Smooth muscle cell (in vitro differentiated cells): ENCODE data around the gene SVEP1. TPM values are rescaled to one million over a fixed set of nuclear protein-coding genes. Genes with fewer than 3 reads are reported as not detected.
A peak's percentile ranks its signal among the peaks of the same experiment; 100 is the strongest.

Source experiments
- DNase-seq: peaks from one replicate; lab custom pipeline; 2025; ENCODE audit not compliant: unreplicated experiment; lab: John Stamatoyannopoulos, UW
- H2AFZ ChIP-seq: fragments of 200-600 bp; sonication (generic); 2 replicates; pipeline ENCODE4 v1.6.0; 2016; ENCODE audit warnings: antibody characterized with exemption, low read depth, mild to moderate bottlenecking
- H3F3A ChIP-seq: fragments of 200-600 bp; sonication (generic); 2 replicates; pipeline ENCODE4 v1.6.0; 2017; ENCODE audit warnings: antibody characterized with exemption, low read depth
- H3K27ac ChIP-seq: fragments of 200-600 bp; sonication (generic); 2 replicates; pipeline ENCODE4 v1.5.1; 2016; ENCODE audit warnings: low read depth, mild to moderate bottlenecking
- H3K27me3 ChIP-seq: fragments of 200-600 bp; sonication (generic); 2 replicates; pipeline ENCODE4 v1.6.1; 2016; ENCODE audit warnings: low read depth, mild to moderate bottlenecking
- H3K36me3 ChIP-seq: fragments of 200-600 bp; sonication (generic); 2 replicates; pipeline ENCODE4 v1.5.1; 2016; ENCODE audit warnings: low read depth
- H3K4me1 ChIP-seq: fragments of 200-600 bp; sonication (generic); 2 replicates; pipeline ENCODE4 v1.5.1; 2016; ENCODE audit warnings: low read depth
- H3K4me2 ChIP-seq: fragments of 200-600 bp; sonication (generic); 2 replicates; pipeline ENCODE4 v1.6.0; 2016; ENCODE audit warnings: mild to moderate bottlenecking
- H3K4me3 ChIP-seq: fragments of 200-600 bp; sonication (generic); 2 replicates; pipeline ENCODE4 v1.5.1; 2016; ENCODE audit warnings: mild to moderate bottlenecking
- H3K79me2 ChIP-seq: fragments of 200-600 bp; sonication (generic); 2 replicates; pipeline ENCODE4 v1.6.0; 2016; ENCODE audit warnings: low read depth, mild to moderate bottlenecking
- H3K9ac ChIP-seq: fragments of 200-600 bp; sonication (generic); 2 replicates; pipeline ENCODE4 v1.6.0; 2016; ENCODE audit warnings: low read depth
- H3K9me3 ChIP-seq: fragments of 200-600 bp; sonication (generic); replicated peaks from 2 replicates; pipeline ENCODE4 v1.5.1; 2016; ENCODE audit warnings: low read depth
- H4K20me1 ChIP-seq: fragments of 200-600 bp; sonication (generic); 2 replicates; pipeline ENCODE4 v1.6.0; 2016; ENCODE audit warnings: low read depth
- whole genome bisulfite sequencing: methylation state at CpG from one replicate; pipeline ENCODE4 v1.1.7; 2016; ENCODE audit warnings: low lambda C conversion rate; 5-methylcytosine and 5-hydroxymethylcytosine counted together
- polyA plus RNA-seq: library from polyadenylated mRNA; unstranded; fragments of >200 nt; fragmentation: Nextera tagmentation; extraction: Ambion mirVana; gene quantifications from 2 replicates; pipeline ENCODE4 v1.2.1, GENCODE V29; 2016
- total RNA-seq: library from RNA; depleted of rRNA; stranded (reverse); fragments of >200 nt; gene quantifications from 2 replicates; pipeline ENCODE4 v1.2.3, GENCODE V29; 2014
- TF ChIP-seq, protein P1 (sequence below): fragments of 200-600 bp; sonication (generic); IDR thresholded peaks from 2 replicates; pipeline ENCODE4 v1.5.1; 2017; ENCODE audit warnings: borderline replicate concordance, mild to moderate bottlenecking, antibody characterized with exemption; ENCODE audit not compliant: insufficient read depth, poor library complexity, severe bottlenecking

SVEP1 gene
- total and polyA plus RNA-seq, 2 experiments from 2014 or later: 6.4 to 14.8 TPM

DNA sequence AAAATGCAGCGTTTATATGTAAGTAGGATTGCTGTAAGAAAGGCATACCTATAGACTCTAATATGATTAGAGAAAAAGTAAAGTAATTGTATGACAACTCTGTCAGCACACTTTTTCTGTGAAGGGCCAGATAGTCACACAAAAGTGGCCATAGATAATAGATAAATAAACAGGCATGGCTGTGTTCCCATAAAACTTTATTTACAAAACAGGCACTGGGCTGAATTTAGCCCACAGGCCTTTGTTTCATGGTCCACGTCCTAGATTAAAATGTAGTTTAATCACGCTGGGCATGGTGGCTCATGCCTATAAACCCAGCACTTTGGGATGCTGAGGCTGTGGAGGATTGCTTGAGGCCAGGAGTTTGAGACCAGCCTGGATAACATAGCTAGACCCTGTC lies 233.2 kb downstream of the SVEP1 start:
- no peak for DNase-seq
- Histone ChIP-seq H3K36me3 (no peaks in the 10 kb centered on the region), H2AFZ (no peak overlapping the region), H3F3A (no peaks in the 10 kb centered on the region), H3K4me1 (no peaks in the 10 kb centered on the region), H4K20me1 (no peaks in the 10 kb centered on the region), H3K9me3 (no peaks in the 10 kb centered on the region), H3K27ac (no peak overlapping the region), H3K79me2 (no peaks in the 10 kb centered on the region), H3K27me3 (no peaks in the 10 kb centered on the region), H3K9ac (no peak overlapping the region), H3K4me3 (no peak overlapping the region), H3K4me2 (no peak overlapping the region)
- WGBS: 35% methylated on average over 3 of the region's 3 CpGs
- TF ChIP-seq, protein P1, sequence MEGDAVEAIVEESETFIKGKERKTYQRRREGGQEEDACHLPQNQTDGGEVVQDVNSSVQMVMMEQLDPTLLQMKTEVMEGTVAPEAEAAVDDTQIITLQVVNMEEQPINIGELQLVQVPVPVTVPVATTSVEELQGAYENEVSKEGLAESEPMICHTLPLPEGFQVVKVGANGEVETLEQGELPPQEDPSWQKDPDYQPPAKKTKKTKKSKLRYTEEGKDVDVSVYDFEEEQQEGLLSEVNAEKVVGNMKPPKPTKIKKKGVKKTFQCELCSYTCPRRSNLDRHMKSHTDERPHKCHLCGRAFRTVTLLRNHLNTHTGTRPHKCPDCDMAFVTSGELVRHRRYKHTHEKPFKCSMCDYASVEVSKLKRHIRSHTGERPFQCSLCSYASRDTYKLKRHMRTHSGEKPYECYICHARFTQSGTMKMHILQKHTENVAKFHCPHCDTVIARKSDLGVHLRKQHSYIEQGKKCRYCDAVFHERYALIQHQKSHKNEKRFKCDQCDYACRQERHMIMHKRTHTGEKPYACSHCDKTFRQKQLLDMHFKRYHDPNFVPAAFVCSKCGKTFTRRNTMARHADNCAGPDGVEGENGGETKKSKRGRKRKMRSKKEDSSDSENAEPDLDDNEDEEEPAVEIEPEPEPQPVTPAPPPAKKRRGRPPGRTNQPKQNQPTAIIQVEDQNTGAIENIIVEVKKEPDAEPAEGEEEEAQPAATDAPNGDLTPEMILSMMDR: no peak

GRCh38 chr9:110344821-110345220 lies 234.7 kb downstream of the SVEP1 start:
- H3K36me3 ChIP-seq: no peaks in the 10 kb centered on the region
- H3F3A ChIP-seq: no peaks in the 10 kb centered on the region
- H3K4me3 ChIP-seq: no peak overlapping the region
- H3K27ac ChIP-seq: no peak overlapping the region
- 81% methylated on average over 6 of the region's 6 CpGs for WGBS
- no peak overlapping the region for H2AFZ ChIP-seq
- DNase-seq: no peak
- no peaks in the 10 kb centered on the region for H3K4me1 ChIP-seq
- H3K79me2 ChIP-seq: no peaks in the 10 kb centered on the region
- no peaks in the 10 kb centered on the region for H3K9me3 ChIP-seq
- TF ChIP-seq, protein P1: no peak
- no peaks in the 10 kb centered on the region for H3K27me3 ChIP-seq
- H3K4me2 ChIP-seq: no peak overlapping the region
- H3K9ac ChIP-seq: no peak overlapping the region
- H4K20me1 ChIP-seq: no peaks in the 10 kb centered on the region

- no peaks in the 10 kb centered on the region for H3K79me2 ChIP-seq
- TF ChIP-seq, protein P1: no peak
Observed at GRCh38 chr9:110343551-110343950, 236.0 kb downstream of the SVEP1 start.

DNA sequence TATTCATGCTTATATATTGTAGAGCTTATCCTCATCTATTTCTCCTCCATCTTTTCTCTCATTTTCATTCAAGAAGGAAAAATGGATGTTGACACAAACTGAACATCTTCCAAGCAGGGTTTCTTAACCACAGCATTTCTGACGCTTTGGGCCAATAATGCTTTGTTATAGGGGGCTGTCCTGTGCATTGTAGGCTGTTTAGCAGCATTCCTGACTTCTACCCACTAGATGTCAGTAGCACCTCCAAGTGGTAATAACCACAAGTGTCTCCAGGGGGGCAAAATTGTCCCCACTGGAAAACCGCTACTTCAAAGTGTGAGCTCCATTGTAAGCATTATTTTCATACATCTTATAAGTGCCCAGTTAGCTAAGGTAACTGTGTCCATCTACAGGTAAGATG lies 239.2 kb downstream of the SVEP1 start:
- Histone ChIP-seq H3K4me1 (no peaks in the 10 kb centered on the region), H4K20me1 (no peaks in the 10 kb centered on the region), H3K36me3 (no peaks in the 10 kb centered on the region), H3K9ac (no peak overlapping the region), H3K27ac (no peak overlapping the region), H3F3A (no peaks in the 10 kb centered on the region), H3K79me2 (no peaks in the 10 kb centered on the region), H2AFZ (no peak overlapping the region), H3K4me3 (no peak overlapping the region), H3K9me3 (no peaks in the 10 kb centered on the region), H3K27me3 (no peaks in the 10 kb centered on the region), H3K4me2 (no peak overlapping the region)
- TF ChIP-seq, protein P1: peak; percentile 10
- no peak for DNase-seq
- 53% methylated on average over 2 of the region's 2 CpGs for WGBS

More at GRCh38 chr9:110343551-110343950, 236.0 kb downstream of the SVEP1 start:
- H3K36me3 ChIP-seq: no peaks in the 10 kb centered on the region
- H3K4me1 ChIP-seq: no peaks in the 10 kb centered on the region
- H3K9me3 ChIP-seq: no peaks in the 10 kb centered on the region
- H3K9ac ChIP-seq: no peak overlapping the region
- no peaks in the 10 kb centered on the region for H3F3A ChIP-seq
- H3K4me2 ChIP-seq: no peak overlapping the region
- no peak overlapping the region for H3K4me3 ChIP-seq
- 84% methylated on average over 5 of the region's 5 CpGs for WGBS
- H4K20me1 ChIP-seq: no peaks in the 10 kb centered on the region
- H3K27ac ChIP-seq: no peak overlapping the region
- DNase-seq: no peak
- H2AFZ ChIP-seq: no peak overlapping the region
- H3K27me3 ChIP-seq: no peaks in the 10 kb centered on the region
